Erythroblast (primary cell): ENCODE data around the gene MALL.
"Not testable (repeated sequence)": the region's sequence is repeated elsewhere in the genome, so short reads cannot be mapped to it uniquely, and the experiment has no call there.

Experiments
- GATA1 ChIP-seq: IDR thresholded peaks from 2 replicates; pipeline ENCODE4 v1.6.1; 2011; ENCODE audit warnings: low read depth, mild to moderate bottlenecking, control low read depth, low read length, moderate library complexity
- POLR2A ChIP-seq: IDR thresholded peaks from 2 replicates; pipeline ENCODE4 v1.6.1; 2011; ENCODE audit warnings: mild to moderate bottlenecking, low read length

GRCh38 chr2:110034935-110035334 lies 80.7 kb downstream of the MALL start:
- not testable (repeated sequence) for TF ChIP-seq POLR2A, GATA1
